GM18517 (cell line): ENCODE measurements around the gene NOL4L.

Experiments
- ATAC-seq: cut with Tn5 transposase; IDR thresholded peaks from one replicate; pipeline ENCODE4 v1.9.1; 2021; ENCODE audit warnings: mild to moderate bottlenecking, moderate library complexity; ENCODE audit not compliant: unreplicated experiment

NOL4L gene

GRCh38 chr20:32613192-32614053, 28.3 kb upstream of the NOL4L start:
- no peak for ATAC-seq

- ATAC-seq, result no peak
These were observed 27.4 kb upstream of the NOL4L start for GRCh38 chr20:32612351-32613191.

GRCh38 chr20:32611868-32612267, 26.7 kb upstream of the NOL4L start:
- no peak for ATAC-seq

GRCh38 chr20:32611286-32611685, 26.2 kb upstream of the NOL4L start:
- no peak for ATAC-seq

GRCh38 chr20:32610472-32611218, 25.5 kb upstream of the NOL4L start:
- ATAC-seq, result no peak

- ATAC-seq, result no peak
These were observed 24.9 kb upstream of the NOL4L start for GRCh38 chr20:32609993-32610392.

- no peak for ATAC-seq
These were observed 24.1 kb upstream of the NOL4L start for GRCh38 chr20:32609111-32609773.

GRCh38 chr20:32608664-32609015, 23.5 kb upstream of the NOL4L start:
- no peak for ATAC-seq

GRCh38 chr20:32607727-32608663, 22.9 kb upstream of the NOL4L start:
- ATAC-seq, result no peak

- no peak for ATAC-seq
These were observed 22.2 kb upstream of the NOL4L start for GRCh38 chr20:32607324-32607723.

GRCh38 chr20:32606790-32607189, 21.7 kb upstream of the NOL4L start:
- no peak for ATAC-seq

- ATAC-seq, result no peak
These were observed 21.0 kb upstream of the NOL4L start for GRCh38 chr20:32606107-32606506.

- no peak for ATAC-seq
These were observed 20.1 kb upstream of the NOL4L start for GRCh38 chr20:32605167-32605656.

GRCh38 chr20:32603046-32603726, 18.1 kb upstream of the NOL4L start:
- ATAC-seq, result no peak

GRCh38 chr20:32602273-32602672, 17.1 kb upstream of the NOL4L start:
- no peak for ATAC-seq

- no peak for ATAC-seq
These were observed 15.6 kb upstream of the NOL4L start for GRCh38 chr20:32600681-32601237.

- ATAC-seq, result no peak
These were observed 14.7 kb upstream of the NOL4L start for GRCh38 chr20:32599783-32600340.

GRCh38 chr20:32598606-32599005, 13.5 kb upstream of the NOL4L start:
- ATAC-seq, result no peak
